Activated effector memory CD4-positive, alpha-beta T cell treated with Interleukin-2 at 50 U/mL for 16 hours (primary cell): Measurements from ENCODE around the gene KLHDC8A.

Experiments
- DNase-seq: peaks from one replicate; pipeline ENCODE4 v3.0.0-alpha.2; 2020

Gene KLHDC8A

GRCh38 chr1:205343431-205344065 lies 13.2 kb downstream of the KLHDC8A start:
- DNase-seq, result no peak

GRCh38 chr1:205342986-205343385 lies 13.7 kb downstream of the KLHDC8A start:
- DNase-seq, result no peak

- DNase-seq, result no peak
Observed at GRCh38 chr1:205340676-205341075, 16.0 kb downstream of the KLHDC8A start.

GRCh38 chr1:205339717-205340116 lies 17.0 kb downstream of the KLHDC8A start:
- no peak for DNase-seq

- DNase-seq, result no peak
Observed at GRCh38 chr1:205339197-205339702, 17.5 kb downstream of the KLHDC8A start.

- no peak for DNase-seq
Observed at GRCh38 chr1:205338011-205338410, 18.7 kb downstream of the KLHDC8A start.

- DNase-seq, result no peak
Observed at GRCh38 chr1:205337481-205337880, 19.2 kb downstream of the KLHDC8A start.

- peak; percentile 64 for DNase-seq
Observed at GRCh38 chr1:205335692-205336091, 21.0 kb downstream of the KLHDC8A start.

GRCh38 chr1:205332015-205332791 lies 24.5 kb downstream of the KLHDC8A start:
- no peak for DNase-seq

GRCh38 chr1:205330150-205330549 lies 26.6 kb downstream of the KLHDC8A start:
- DNase-seq, result no peak

- DNase-seq, result no peak
Observed at GRCh38 chr1:205329719-205330118, 27.0 kb downstream of the KLHDC8A start.

GRCh38 chr1:205328476-205328875 lies 28.2 kb downstream of the KLHDC8A start:
- no peak for DNase-seq

- DNase-seq, result no peak
Observed at GRCh38 chr1:205326812-205327466, 29.8 kb downstream of the KLHDC8A start.

- peak; percentile 33 for DNase-seq
Observed at GRCh38 chr1:205325334-205325884, 31.3 kb downstream of the KLHDC8A start.

- no peak for DNase-seq
Observed at GRCh38 chr1:205324781-205325180, 31.9 kb downstream of the KLHDC8A start.

GRCh38 chr1:205323794-205324193 lies 32.9 kb downstream of the KLHDC8A start:
- no peak for DNase-seq

- DNase-seq, result no peak
Observed at GRCh38 chr1:205321959-205322283, 34.8 kb downstream of the KLHDC8A start.

GRCh38 chr1:205321162-205321958 lies 35.4 kb downstream of the KLHDC8A start, which contains the start of gene NUAK2:
Gene NUAK2 (minus strand): TSS chr1:205321745. CDS start chr1:205321628, 117 bp downstream.
- peak; percentile 79 for DNase-seq

- no peak for DNase-seq
Observed at GRCh38 chr1:205319081-205320018, 37.4 kb downstream of the KLHDC8A start.

- DNase-seq, result no peak
Observed at GRCh38 chr1:205318231-205318991, 38.3 kb downstream of the KLHDC8A start.
